Measurements from ENCODE around the gene ATP1A4.

DNA sequence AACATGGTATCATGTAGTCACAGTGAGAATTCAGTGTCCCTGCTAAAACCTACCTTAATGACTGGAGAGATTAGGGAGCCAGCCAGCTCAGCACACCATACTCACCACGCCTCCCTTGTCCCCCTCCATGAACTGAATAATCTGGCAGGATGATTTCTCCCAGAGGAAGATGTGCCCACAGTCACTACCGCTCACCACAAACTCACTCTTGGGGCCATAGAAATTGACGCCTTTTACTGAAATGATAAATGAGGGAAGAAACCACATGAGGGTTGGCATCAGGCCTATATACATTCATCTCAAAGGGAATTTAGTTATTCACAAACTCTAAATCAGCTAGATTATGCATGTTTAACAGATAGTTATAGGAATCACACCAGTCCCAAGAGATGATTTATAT is 71.1 kb downstream of the ATP1A4 start:
- TF ChIP-seq, protein P1, sequence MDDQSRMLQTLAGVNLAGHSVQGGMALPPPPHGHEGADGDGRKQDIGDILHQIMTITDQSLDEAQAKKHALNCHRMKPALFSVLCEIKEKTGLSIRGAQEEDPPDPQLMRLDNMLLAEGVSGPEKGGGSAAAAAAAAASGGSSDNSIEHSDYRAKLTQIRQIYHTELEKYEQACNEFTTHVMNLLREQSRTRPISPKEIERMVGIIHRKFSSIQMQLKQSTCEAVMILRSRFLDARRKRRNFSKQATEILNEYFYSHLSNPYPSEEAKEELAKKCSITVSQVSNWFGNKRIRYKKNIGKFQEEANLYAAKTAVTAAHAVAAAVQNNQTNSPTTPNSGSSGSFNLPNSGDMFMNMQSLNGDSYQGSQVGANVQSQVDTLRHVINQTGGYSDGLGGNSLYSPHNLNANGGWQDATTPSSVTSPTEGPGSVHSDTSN (CRISPR knock-in tag; IDR thresholded peaks at IDR 0.05): no peak
- TF ChIP-seq ZNF133 (tag by site-specific recombination; IDR thresholded peaks at IDR 0.05): no peak
- TF ChIP-seq, protein P2, sequence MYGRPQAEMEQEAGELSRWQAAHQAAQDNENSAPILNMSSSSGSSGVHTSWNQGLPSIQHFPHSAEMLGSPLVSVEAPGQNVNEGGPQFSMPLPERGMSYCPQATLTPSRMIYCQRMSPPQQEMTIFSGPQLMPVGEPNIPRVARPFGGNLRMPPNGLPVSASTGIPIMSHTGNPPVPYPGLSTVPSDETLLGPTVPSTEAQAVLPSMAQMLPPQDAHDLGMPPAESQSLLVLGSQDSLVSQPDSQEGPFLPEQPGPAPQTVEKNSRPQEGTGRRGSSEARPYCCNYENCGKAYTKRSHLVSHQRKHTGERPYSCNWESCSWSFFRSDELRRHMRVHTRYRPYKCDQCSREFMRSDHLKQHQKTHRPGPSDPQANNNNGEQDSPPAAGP (tag by site-specific recombination; IDR thresholded peaks at IDR 0.05): no peak
- TF ChIP-seq, protein P3, sequence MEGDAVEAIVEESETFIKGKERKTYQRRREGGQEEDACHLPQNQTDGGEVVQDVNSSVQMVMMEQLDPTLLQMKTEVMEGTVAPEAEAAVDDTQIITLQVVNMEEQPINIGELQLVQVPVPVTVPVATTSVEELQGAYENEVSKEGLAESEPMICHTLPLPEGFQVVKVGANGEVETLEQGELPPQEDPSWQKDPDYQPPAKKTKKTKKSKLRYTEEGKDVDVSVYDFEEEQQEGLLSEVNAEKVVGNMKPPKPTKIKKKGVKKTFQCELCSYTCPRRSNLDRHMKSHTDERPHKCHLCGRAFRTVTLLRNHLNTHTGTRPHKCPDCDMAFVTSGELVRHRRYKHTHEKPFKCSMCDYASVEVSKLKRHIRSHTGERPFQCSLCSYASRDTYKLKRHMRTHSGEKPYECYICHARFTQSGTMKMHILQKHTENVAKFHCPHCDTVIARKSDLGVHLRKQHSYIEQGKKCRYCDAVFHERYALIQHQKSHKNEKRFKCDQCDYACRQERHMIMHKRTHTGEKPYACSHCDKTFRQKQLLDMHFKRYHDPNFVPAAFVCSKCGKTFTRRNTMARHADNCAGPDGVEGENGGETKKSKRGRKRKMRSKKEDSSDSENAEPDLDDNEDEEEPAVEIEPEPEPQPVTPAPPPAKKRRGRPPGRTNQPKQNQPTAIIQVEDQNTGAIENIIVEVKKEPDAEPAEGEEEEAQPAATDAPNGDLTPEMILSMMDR (tag by site-specific recombination; IDR thresholded peaks at IDR 0.05): no peak
- no peak for TF ChIP-seq ZNF654 (tag by site-specific recombination; IDR thresholded peaks at IDR 0.05; ENCODE audit: low read depth)
- no peak for TF ChIP-seq ZFP69B (tag by site-specific recombination; IDR thresholded peaks at IDR 0.05)
- TF ChIP-seq, protein P4, sequence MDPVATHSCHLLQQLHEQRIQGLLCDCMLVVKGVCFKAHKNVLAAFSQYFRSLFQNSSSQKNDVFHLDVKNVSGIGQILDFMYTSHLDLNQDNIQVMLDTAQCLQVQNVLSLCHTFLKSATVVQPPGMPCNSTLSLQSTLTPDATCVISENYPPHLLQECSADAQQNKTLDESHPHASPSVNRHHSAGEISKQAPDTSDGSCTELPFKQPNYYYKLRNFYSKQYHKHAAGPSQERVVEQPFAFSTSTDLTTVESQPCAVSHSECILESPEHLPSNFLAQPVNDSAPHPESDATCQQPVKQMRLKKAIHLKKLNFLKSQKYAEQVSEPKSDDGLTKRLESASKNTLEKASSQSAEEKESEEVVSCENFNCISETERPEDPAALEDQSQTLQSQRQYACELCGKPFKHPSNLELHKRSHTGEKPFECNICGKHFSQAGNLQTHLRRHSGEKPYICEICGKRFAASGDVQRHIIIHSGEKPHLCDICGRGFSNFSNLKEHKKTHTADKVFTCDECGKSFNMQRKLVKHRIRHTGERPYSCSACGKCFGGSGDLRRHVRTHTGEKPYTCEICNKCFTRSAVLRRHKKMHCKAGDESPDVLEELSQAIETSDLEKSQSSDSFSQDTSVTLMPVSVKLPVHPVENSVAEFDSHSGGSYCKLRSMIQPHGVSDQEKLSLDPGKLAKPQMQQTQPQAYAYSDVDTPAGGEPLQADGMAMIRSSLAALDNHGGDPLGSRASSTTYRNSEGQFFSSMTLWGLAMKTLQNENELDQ (tag by site-specific recombination; IDR thresholded peaks at IDR 0.05; ENCODE audit: low read depth): no peak
- TF ChIP-seq, protein P5, sequence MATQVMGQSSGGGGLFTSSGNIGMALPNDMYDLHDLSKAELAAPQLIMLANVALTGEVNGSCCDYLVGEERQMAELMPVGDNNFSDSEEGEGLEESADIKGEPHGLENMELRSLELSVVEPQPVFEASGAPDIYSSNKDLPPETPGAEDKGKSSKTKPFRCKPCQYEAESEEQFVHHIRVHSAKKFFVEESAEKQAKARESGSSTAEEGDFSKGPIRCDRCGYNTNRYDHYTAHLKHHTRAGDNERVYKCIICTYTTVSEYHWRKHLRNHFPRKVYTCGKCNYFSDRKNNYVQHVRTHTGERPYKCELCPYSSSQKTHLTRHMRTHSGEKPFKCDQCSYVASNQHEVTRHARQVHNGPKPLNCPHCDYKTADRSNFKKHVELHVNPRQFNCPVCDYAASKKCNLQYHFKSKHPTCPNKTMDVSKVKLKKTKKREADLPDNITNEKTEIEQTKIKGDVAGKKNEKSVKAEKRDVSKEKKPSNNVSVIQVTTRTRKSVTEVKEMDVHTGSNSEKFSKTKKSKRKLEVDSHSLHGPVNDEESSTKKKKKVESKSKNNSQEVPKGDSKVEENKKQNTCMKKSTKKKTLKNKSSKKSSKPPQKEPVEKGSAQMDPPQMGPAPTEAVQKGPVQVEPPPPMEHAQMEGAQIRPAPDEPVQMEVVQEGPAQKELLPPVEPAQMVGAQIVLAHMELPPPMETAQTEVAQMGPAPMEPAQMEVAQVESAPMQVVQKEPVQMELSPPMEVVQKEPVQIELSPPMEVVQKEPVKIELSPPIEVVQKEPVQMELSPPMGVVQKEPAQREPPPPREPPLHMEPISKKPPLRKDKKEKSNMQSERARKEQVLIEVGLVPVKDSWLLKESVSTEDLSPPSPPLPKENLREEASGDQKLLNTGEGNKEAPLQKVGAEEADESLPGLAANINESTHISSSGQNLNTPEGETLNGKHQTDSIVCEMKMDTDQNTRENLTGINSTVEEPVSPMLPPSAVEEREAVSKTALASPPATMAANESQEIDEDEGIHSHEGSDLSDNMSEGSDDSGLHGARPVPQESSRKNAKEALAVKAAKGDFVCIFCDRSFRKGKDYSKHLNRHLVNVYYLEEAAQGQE (tag by site-specific recombination; IDR thresholded peaks at IDR 0.05): no peak
- no peak for TF ChIP-seq ZBTB1 (tag by site-specific recombination; IDR thresholded peaks at IDR 0.05)
- TF ChIP-seq, protein P6, sequence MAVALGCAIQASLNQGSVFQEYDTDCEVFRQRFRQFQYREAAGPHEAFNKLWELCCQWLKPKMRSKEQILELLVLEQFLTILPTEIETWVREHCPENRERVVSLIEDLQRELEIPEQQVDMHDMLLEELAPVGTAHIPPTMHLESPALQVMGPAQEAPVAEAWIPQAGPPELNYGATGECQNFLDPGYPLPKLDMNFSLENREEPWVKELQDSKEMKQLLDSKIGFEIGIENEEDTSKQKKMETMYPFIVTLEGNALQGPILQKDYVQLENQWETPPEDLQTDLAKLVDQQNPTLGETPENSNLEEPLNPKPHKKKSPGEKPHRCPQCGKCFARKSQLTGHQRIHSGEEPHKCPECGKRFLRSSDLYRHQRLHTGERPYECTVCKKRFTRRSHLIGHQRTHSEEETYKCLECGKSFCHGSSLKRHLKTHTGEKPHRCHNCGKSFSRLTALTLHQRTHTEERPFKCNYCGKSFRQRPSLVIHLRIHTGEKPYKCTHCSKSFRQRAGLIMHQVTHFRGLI (tag by site-specific recombination; IDR thresholded peaks at IDR 0.05): no peak
